ENCODE data around the gene RNASET2. TPM values are rescaled to one million over a fixed set of nuclear protein-coding genes. Genes with fewer than 3 reads are reported as not detected.

RNASET2 gene
- total and polyA plus RNA-seq, 2 of the 13 experiments (the other 11 are each of a cell fraction or from before 2014, with no cell fraction given) = 44.6 to 597 TPM

DNA sequence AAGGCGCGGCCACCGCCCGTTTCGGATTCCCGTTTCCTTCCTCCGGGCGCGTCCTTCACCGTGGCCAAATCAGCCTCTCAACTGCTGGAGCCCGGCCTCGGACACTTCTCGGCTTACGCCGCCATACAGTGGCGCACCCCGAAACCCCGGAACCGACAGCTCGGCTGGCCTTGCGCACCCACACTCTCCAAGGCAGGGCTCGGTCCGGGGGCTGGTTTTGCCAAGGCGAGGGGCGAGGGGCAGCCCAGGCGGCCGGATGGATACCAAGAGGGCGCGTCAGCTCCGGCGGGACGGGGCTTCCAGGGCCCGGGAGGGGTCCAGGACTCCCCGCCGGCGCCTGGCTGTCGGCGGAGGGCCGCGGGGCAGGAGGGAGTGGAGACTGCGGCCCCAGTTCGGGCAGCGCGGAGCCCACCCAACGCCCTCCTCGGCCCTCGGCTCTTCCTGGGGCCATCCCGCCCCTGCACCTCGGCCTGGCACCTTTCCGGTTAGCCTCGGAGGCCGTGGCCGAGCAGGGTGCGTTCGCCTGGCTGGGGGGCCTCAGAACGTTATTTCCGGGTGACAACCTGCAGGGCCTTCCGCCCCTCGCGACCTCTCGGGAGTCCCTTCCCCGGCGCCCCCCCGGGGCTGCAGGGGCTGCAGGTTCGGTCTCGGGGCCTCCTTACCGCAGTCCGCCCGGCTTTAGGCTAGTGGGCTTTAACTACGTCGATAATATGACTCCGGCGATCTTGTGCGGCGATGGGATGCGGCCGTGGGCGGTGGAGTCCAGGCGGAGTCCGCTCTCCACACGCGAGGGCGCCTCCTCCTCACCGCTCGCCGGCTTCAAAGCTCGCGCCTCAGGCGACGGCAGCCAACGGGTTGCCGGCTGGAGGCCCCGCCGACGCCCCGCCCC is 42.1 kb upstream of the RNASET2 start (continued):
- TF ChIP-seq, protein P1, sequence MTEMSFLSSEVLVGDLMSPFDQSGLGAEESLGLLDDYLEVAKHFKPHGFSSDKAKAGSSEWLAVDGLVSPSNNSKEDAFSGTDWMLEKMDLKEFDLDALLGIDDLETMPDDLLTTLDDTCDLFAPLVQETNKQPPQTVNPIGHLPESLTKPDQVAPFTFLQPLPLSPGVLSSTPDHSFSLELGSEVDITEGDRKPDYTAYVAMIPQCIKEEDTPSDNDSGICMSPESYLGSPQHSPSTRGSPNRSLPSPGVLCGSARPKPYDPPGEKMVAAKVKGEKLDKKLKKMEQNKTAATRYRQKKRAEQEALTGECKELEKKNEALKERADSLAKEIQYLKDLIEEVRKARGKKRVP (CRISPR knock-in tag; IDR thresholded peaks at IDR 0.05) = no peak
- TF ChIP-seq SP2 (CRISPR knock-in tag; IDR thresholded peaks at IDR 0.05) = no peak
- peak; percentile 99 for TF ChIP-seq MXI1 (IDR thresholded peaks at IDR 0.05; ENCODE audit: borderline replicate concordance, low read depth, low read length)
- no peak for TF ChIP-seq DNMT3B (CRISPR knock-in tag; conservative IDR thresholded peaks at IDR 0.05)
- TF ChIP-seq, protein P2, sequence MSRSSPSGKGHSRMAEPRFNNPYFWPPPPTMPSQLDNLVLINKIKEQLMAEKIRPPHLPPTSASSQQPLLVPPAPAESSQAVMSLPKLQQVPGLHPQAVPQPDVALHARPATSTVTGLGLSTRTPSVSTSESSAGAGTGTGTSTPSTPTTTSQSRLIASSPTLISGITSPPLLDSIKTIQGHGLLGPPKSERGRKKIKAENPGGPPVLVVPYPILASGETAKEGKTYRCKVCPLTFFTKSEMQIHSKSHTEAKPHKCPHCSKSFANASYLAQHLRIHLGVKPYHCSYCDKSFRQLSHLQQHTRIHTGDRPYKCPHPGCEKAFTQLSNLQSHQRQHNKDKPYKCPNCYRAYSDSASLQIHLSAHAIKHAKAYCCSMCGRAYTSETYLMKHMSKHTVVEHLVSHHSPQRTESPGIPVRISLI (CRISPR knock-in tag; IDR thresholded peaks at IDR 0.05; ENCODE audit: borderline replicate concordance) = no peak
- TF ChIP-seq, protein P3, sequence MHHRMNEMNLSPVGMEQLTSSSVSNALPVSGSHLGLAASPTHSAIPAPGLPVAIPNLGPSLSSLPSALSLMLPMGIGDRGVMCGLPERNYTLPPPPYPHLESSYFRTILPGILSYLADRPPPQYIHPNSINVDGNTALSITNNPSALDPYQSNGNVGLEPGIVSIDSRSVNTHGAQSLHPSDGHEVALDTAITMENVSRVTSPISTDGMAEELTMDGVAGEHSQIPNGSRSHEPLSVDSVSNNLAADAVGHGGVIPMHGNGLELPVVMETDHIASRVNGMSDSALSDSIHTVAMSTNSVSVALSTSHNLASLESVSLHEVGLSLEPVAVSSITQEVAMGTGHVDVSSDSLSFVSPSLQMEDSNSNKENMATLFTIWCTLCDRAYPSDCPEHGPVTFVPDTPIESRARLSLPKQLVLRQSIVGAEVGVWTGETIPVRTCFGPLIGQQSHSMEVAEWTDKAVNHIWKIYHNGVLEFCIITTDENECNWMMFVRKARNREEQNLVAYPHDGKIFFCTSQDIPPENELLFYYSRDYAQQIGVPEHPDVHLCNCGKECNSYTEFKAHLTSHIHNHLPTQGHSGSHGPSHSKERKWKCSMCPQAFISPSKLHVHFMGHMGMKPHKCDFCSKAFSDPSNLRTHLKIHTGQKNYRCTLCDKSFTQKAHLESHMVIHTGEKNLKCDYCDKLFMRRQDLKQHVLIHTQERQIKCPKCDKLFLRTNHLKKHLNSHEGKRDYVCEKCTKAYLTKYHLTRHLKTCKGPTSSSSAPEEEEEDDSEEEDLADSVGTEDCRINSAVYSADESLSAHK (CRISPR knock-in tag; IDR thresholded peaks at IDR 0.05; ENCODE audit: borderline replicate concordance) = no peak; the same call in 1 of the 2 replicates
- TF ChIP-seq MTF1 (CRISPR knock-in tag; IDR thresholded peaks at IDR 0.05) = 0 out of 2 replicates have a peak, but pooled peaks have one; percentile 17
- TF ChIP-seq, protein P4, sequence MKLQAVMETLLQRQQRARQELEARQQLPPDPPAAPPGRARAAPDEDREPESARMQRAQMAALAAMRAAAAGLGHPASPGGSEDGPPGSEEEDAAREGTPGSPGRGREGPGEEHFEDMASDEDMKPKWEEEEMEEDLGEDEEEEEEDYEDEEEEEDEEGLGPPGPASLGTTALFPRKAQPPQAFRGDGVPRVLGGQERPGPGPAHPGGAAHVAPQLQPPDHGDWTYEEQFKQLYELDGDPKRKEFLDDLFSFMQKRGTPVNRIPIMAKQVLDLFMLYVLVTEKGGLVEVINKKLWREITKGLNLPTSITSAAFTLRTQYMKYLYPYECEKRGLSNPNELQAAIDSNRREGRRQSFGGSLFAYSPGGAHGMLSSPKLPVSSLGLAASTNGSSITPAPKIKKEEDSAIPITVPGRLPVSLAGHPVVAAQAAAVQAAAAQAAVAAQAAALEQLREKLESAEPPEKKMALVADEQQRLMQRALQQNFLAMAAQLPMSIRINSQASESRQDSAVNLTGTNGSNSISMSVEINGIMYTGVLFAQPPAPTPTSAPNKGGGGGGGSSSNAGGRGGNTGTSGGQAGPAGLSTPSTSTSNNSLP (IDR thresholded peaks at IDR 0.05; ENCODE audit: low read depth, low read length) = no peak
- TF ChIP-seq ONECUT2 (CRISPR knock-in tag; IDR thresholded peaks at IDR 0.05) = no peak
- TF ChIP-seq, protein P5, sequence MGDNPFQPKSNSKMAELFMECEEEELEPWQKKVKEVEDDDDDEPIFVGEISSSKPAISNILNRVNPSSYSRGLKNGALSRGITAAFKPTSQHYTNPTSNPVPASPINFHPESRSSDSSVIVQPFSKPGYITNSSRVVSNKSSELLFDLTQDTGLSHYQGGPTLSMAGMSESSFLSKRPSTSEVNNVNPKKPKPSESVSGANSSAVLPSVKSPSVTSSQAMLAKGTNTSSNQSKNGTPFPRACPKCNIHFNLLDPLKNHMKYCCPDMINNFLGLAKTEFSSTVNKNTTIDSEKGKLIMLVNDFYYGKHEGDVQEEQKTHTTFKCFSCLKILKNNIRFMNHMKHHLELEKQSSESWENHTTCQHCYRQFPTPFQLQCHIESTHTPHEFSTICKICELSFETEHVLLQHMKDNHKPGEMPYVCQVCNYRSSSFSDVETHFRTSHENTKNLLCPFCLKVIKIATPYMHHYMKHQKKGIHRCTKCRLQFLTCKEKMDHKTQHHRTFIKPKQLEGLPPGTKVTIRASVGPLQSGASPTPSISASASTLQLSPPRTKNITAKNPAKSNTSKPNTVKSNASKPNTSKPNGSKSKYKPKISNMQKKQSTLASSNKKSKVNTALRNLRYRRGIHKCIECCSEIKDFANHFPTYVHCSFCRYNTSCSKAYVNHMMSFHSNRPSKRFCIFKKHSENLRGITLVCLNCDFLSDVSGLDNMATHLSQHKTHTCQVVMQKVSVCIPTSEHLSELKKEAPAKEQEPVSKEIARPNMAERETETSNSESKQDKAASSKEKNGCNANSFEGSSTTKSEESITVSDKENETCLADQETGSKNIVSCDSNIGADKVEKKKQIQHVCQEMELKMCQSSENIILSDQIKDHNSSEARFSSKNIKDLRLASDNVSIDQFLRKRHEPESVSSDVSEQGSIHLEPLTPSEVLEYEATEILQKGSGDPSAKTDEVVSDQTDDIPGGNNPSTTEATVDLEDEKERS (CRISPR knock-in tag; IDR thresholded peaks at IDR 0.05) = no peak
- TF ChIP-seq, protein P6, sequence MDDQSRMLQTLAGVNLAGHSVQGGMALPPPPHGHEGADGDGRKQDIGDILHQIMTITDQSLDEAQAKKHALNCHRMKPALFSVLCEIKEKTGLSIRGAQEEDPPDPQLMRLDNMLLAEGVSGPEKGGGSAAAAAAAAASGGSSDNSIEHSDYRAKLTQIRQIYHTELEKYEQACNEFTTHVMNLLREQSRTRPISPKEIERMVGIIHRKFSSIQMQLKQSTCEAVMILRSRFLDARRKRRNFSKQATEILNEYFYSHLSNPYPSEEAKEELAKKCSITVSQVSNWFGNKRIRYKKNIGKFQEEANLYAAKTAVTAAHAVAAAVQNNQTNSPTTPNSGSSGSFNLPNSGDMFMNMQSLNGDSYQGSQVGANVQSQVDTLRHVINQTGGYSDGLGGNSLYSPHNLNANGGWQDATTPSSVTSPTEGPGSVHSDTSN (CRISPR knock-in tag; IDR thresholded peaks at IDR 0.05; ENCODE audit: borderline replicate concordance) = no peak
- no peak for TF ChIP-seq HCFC1 (IDR thresholded peaks at IDR 0.05; ENCODE audit: low read depth, low read length)
- TF ChIP-seq, protein P7, sequence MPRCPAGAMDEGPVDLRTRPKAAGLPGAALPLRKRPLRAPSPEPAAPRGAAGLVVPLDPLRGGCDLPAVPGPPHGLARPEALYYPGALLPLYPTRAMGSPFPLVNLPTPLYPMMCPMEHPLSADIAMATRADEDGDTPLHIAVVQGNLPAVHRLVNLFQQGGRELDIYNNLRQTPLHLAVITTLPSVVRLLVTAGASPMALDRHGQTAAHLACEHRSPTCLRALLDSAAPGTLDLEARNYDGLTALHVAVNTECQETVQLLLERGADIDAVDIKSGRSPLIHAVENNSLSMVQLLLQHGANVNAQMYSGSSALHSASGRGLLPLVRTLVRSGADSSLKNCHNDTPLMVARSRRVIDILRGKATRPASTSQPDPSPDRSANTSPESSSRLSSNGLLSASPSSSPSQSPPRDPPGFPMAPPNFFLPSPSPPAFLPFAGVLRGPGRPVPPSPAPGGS (CRISPR knock-in tag; IDR thresholded peaks at IDR 0.05) = no peak
- TF ChIP-seq ZNF614 (CRISPR knock-in tag; IDR thresholded peaks at IDR 0.05; ENCODE audit: borderline replicate concordance) = 0 out of 2 replicates have a peak, but pooled peaks have one; percentile 7
- no peak for TF ChIP-seq ZFP36L2 (CRISPR knock-in tag; IDR thresholded peaks at IDR 0.05)

Data from HepG2 (cell line).